D721Med (cell line): ENCODE data around the gene PSMG4.

Source experiments
- DNase-seq: peaks from one replicate; pipeline ENCODE4 v3.0.0; 2011; ENCODE audit warnings: low spot score; ENCODE audit not compliant: insufficient read length
- FAIRE-seq: peaks from 2 replicates; lab custom pipeline; 2011; peaks lifted over from hg19 to GRCh38; lab: Jason Lieb, UNC
- TF ChIP-seq, protein P1 (sequence below): IDR thresholded peaks from 2 replicates; pipeline ENCODE4 v1.5.1; 2012; ENCODE audit warnings: mild to moderate bottlenecking, control low read depth; ENCODE audit not compliant: insufficient read depth; ENCODE audit errors: missing control alignments

The PSMG4 gene

GRCh38 chr6:3290931-3291211 is 32.1 kb downstream of the PSMG4 start:
- no peak for FAIRE-seq
- no peak for DNase-seq
- TF ChIP-seq, protein P1, sequence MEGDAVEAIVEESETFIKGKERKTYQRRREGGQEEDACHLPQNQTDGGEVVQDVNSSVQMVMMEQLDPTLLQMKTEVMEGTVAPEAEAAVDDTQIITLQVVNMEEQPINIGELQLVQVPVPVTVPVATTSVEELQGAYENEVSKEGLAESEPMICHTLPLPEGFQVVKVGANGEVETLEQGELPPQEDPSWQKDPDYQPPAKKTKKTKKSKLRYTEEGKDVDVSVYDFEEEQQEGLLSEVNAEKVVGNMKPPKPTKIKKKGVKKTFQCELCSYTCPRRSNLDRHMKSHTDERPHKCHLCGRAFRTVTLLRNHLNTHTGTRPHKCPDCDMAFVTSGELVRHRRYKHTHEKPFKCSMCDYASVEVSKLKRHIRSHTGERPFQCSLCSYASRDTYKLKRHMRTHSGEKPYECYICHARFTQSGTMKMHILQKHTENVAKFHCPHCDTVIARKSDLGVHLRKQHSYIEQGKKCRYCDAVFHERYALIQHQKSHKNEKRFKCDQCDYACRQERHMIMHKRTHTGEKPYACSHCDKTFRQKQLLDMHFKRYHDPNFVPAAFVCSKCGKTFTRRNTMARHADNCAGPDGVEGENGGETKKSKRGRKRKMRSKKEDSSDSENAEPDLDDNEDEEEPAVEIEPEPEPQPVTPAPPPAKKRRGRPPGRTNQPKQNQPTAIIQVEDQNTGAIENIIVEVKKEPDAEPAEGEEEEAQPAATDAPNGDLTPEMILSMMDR = no peak

DNA sequence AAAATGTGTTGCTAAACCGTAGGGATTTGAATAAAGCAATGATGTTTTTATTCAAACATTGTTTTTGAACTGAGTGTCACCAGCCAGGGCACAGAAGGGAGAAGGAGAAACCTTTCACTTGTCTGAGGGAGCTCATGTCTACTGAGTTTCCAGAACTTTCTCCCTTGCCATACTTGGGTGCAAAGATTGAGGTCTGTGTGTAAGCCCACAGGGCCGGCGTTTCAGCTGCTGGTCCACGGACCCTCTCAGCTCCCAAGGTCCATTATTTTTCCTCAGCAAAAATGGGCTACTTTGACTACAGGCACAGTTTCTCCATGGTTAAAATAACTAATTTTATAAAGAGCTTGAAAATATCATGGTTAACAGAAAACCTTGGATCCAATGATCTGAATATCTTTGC is 32.6 kb downstream of the PSMG4 start:
- TF ChIP-seq, protein P1 = no peak

GRCh38 chr6:3291987-3292386 is 33.2 kb downstream of the PSMG4 start:
- TF ChIP-seq, protein P1 = no peak
- no peak for FAIRE-seq
- no peak for DNase-seq

More for the DNA sequence above, 32.6 kb downstream of the PSMG4 start:
- FAIRE-seq (no peak), DNase-seq (no peak)

DNA sequence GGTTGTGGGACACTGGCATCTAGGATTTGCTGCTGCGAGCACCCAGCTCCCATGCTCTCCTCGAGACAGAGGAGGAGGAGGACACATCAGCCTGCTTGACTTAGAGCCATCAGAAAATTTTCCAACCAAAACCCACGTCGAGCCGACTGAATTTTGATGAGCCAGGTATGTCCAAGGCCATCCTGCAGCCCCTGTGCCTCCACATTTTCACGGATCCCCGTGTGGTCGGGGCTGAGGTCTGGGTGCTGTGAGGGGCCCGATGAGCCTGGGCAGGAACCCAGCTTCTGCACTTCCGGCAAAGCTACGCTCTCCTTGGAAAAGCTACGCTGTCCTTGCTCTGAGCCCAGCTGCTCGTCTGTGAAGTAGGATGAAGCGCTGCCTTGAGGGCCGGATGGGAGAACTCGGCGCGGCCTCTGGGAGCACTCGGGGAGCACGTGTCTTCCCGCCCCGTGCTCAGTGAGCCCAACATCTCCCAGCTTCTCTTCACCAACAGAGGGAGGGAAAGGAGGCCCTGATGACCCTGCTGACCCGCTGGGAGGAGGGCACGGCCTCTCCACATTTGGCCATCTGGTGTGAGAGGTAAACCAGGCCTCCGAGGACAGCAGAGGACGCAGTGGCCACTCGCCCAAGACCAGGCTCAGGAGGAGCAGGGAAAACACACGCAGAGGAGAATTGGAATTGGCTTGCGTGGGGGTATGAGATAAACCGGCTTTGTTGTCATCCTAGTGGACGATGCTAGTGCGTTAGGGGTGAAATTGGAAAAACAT is 33.9 kb downstream of the PSMG4 start:
- FAIRE-seq = no peak
- TF ChIP-seq, protein P1 = no peak
- no peak for DNase-seq

GRCh38 chr6:3293271-3294155 is 34.8 kb downstream of the PSMG4 start:
- TF ChIP-seq, protein P1 = no peak
- DNase-seq (no peak), FAIRE-seq (no peak)

GRCh38 chr6:3294396-3294795 is 35.6 kb downstream of the PSMG4 start:
- DNase-seq (no peak), FAIRE-seq (no peak)
- TF ChIP-seq, protein P1 = no peak
